ENCODE results near the gene TAF4B.
"Not testable (repeated sequence)": the region's sequence is repeated elsewhere in the genome, so short reads cannot be mapped to it uniquely, and the experiment has no call there.

Gene TAF4B

DNA sequence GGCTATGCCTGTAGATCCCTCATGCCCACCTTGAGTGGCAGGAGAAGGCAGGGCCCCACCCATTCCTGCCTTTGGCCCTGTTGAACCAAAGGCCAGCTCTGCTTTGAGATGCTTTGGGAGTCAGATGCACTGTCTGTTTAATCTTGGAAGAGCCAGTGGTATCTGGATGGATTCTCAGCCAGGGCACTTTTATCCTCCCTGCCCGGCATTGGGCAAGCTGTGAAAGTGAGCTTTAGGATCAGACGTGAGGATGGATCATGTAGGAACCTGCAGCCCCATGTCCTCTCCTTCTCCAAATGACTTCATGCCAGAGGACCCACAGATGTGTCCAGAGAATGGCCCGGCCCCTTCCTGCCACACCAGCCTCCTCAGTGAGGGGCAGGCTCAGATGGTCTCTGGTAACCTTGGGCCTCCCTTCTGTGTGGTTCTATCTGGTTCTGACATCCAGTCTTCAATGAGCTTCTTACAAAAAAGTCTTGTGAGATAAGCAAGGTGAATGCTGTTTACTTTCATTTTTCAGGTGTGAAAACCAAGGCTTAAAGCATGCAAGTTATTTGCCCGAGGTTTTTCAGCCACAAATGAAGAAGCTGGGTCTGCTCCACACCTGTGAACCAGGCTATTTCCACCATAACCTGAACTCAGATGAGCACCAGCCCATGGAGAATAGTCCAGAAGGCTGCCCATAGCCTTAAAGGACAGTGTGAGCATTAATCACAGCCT is 198.3 kb downstream of the TAF4B start:
- no peak for DNase-seq (ENCODE audit: low spot score)

DNA sequence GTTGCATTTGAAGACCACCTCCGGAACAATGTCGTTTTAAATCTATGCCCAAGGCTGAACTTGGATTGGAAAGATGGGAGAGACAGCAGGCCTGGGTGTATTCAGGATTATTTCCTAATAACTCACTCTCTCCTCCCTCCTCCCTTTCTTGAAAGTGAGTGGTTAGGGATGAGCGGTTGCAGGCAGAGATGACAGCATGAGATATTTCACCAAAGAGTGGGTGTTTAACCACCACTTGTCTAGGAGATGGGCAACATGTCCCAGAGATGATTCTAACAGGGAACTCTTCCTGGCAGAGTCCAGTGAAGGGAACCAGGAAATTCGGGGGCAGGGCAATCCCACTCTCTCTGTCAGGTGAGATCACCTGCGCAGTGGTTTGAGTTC is 198.9 kb downstream of the TAF4B start:
- DNase-seq (ENCODE audit: low spot score) = no peak

DNA sequence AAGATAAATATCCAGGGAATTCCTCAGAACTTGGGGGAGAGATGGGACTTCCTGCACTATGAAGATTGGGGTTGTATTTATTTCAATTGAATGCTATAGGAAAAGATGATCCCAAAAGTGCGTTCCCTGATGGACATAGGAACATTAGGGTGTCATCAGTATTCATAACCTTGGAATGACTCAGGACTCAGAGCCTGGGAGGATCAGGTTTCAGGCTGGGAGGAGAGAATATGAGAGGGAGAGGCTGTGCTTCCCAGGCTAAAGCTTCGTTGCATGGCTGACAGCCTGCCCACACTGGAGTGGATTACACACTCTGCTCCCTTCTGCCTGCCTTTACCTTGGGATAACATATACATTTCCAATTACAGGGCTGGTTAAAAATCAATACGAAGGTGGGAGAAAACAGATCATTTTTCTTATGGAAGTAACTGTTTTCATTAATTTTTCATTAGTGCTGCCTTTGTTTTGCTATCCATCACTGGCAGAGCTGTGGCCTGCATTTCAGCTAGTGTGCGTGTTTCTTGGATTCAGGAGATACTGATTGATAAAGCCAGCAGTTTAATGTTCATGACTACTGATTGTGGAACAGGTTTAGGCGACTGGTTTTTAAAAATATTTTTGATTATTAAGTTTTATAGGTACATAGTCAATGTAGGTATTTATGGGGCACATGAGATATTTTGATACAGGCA is 203.4 kb downstream of the TAF4B start:
- DNase-seq (ENCODE audit: low spot score) = peak; percentile 50

DNA sequence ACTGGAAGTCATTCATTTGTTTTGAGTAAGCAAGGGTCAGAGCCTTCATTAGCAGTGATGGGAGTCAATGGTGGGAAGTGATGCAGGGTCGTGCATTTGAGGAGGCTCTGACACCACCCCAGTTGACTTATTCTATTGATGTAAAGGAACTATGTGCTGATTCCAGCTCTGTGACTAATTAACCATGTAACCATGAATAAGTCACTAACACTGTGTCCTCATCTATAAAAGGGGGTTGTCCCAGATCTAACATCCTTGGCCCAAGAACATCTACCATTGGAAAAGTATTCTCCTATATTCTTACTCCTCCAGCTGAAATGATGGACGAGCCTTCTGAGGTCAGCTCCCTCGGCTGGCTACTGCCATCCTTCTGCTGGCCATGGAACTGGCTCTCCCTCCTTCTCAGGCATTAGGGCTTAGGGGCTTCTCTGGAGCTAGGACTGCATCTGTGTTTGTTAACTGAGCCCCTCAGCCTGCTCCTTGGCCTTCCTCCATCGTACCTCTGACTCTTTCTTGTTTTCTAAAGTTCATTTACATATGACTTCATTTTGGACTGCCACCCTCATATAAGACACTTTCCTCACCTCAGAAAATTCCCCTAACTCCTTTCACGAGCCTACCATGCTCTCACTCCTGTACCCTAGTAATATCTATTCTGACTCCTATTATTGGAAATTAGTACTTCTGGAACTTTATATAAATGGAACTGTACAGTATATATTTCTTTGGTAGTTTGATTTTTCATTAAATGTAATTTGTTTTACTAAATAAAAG is 206.6 kb downstream of the TAF4B start:
- no peak for DNase-seq (ENCODE audit: low spot score)

DNA sequence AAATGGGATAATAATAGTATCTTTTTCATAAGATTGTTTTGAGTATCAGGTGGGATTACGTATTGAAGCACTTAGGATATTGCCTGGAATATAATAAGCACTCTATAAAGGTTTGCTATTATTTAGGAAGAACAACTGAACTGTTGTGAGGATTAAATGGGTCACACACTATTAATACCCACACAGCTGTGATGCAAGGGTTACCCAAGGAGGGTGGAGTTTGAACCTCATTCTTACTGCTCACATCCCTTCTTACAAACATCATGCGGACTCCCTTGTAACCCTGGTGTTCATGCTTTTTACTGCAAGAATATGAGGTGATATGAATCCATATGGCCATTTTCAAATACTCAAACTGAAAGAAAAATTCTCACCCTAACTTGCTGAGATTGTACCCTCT is 208.6 kb downstream of the TAF4B start:
- DNase-seq (ENCODE audit: low spot score) = no peak

DNA sequence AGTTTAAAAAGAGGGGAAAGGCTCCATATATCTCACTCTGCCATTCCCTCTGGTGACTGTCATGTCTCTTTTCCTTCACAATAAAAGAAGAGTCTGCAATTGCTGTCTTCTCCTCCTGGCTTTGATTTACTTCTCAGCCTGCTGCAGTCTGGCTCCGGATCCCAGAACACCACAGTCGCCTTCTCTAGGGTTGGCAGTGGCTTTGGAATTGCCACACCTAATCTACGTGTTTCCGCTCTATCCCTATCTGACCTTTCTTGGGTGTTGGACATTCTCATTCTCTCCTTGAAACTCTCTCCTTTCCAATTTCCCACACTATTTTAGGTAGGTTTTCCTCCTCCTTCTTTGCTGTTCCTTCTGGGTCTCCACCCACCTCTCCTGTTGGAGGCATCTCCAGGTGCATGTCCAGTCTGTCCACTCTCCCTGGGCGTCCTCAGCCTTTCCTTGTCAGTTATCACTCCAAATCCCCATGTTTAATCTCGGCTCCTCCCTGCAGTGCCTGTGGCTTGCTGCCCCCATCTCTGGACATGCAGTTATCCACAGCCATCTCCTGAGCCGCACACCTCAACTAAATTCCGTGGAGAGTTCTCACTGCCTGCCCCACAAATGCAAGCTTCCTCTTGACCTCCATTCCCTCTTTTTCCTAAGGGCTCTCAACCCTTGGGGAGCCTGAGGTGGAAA is 209.3 kb downstream of the TAF4B start:
- DNase-seq (ENCODE audit: low spot score) = no peak

DNA sequence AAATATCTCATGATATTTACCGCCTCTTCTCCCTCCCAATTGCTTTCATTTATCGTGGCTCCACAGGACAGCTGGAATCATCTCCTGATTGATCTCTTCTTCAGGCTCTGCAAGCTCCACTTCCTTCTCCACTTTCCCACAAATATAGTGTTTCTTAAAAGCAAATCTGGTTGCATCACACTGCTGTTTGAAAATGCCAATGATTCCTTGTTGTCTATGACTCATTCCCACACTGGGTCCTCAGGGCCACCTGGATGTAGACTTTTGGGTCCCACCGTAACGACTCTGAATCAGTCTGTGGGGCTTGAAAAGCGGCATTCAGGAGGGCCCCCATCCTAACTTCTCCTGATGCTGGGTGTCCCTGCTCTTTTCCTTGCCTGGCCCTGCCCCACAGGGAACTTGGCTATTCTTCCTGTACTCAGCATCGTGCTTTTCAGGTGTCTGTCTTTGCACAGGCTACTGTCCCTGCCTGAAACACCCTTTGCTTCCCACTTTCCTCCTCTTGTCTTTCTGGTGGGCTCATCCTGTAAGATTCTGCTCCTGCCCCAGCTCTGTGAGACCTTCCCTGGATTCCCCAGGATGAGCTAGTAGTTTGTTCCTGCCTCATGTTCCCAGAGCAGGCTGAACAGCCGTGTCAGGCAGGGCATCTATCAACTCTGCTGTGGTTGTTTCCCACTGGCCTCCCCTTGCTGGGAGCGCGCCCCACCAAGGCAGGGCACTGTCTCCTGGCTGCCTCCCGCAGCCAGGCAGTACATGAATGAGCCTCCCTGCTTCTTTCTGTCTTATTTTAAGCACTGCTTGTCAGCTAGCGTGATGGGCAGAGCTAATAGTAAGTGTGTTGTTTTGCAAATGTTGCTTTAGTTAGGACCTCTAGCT is 210.2 kb downstream of the TAF4B start:
- peak; percentile 61 for DNase-seq (ENCODE audit: low spot score)

DNA sequence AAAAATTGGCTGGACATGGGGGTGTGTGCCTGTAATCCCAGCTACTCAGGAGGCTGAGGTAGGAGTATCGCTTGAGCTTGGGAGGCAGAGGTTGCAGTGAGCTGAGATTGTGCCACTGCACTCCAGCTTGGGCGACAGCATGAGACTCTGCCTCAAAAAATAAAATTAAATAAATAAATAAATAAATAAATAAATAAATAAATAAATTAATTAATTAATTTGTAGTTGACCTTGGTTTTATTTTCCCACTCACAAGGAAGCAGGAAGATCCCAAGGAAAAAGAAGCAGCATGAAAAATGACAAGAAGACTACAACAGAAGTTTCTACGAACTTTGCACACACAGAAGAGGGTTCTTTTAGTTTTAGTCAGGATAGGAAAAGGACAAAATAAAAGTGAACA is 211.4 kb downstream of the TAF4B start:
- not testable (repeated sequence) for DNase-seq (ENCODE audit: low spot score)

DNA sequence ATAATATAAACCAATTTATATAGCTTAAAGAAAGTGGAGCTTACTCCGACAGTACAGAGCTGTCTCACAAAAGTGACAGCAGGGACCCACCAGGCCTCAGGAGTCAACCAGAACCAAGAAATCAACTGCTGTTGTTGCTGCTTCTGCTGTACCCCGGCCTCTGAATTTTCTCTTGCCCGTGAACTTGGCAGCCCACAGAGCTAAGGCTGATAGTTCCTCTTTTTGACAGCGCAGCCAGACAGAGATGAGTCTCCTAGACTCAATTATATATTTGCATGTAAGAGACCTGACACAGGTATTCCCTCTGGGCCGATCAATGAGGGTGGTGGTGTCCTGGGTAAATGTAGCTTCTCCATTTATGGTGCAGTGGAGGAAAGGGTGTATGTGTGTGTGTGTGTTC is 212.7 kb downstream of the TAF4B start:
- no peak for DNase-seq (ENCODE audit: low spot score)

DNA sequence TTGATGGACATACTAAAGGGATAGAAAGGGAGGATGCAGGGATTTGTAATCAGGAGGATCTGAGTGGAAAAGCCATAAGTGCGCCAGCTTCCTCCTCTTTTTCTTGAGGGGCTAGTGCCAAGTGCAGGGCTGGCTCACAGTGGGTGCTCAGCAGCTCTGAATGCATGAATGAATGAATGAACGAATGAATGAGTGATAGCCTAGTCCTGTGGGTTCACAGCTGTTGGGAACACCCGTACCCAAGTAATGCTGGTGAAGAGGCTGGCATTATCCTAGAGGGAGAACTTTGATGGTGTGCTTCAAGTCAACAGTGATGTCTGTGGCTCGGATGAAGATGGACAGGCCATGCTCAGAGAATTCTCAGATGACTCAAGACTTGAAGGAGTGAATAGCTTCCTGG is 213.3 kb downstream of the TAF4B start:
- no peak for DNase-seq (ENCODE audit: low spot score)

DNA sequence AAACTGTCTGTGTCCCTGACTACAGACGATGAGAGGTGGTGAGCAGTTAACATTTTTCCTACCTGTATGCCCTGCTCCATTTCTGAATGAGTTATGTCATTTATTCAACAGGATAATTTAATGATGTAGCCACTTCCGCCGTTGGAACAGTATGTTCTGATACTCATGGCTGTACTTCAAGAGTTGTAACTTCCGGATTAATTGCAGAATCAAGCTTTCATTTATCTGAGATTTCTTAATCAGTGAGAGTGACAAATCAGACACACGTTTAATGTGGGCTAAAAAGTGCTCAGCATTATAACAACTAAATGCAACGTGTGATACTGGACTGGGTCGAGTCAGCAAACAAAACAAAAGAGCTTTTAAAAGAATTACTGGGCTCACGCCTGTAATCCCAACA is 214.4 kb downstream of the TAF4B start:
- DNase-seq (ENCODE audit: low spot score) = no peak
